GM12878 (cell line): ENCODE measurements around the gene GAPDHS.

ENCODE experiments used
- CTCF ChIP-seq, 3 experiments: IDR thresholded peaks in 2 of 3; conservative IDR thresholded peaks in 1 of 3; 2 replicates each; pipeline ENCODE4 v1.5.1; 2011; ENCODE audit warnings: low read depth in 3 of 3, low read length in 3 of 3, mild to moderate bottlenecking in 3 of 3, control low read depth in 2 of 3, moderate library complexity in 2 of 3, inconsistent platforms in 1 of 3, mixed read lengths in 1 of 3; ENCODE audit not compliant: control insufficient read depth in 2 of 3, insufficient read depth in 1 of 3; ENCODE audit errors: extremely low read depth in 1 of 3
- HDAC2 ChIP-seq: fragments of 200-600 bp; sonication (generic); IDR thresholded peaks from 2 replicates; pipeline ENCODE4 v1.6.1; 2017
- MLLT1 ChIP-seq: fragments of 450-650 bp; IDR thresholded peaks from 2 replicates; pipeline ENCODE4 v1.6.1; 2016; ENCODE audit warnings: mild to moderate bottlenecking
- POLR2A ChIP-seq: IDR thresholded peaks from 2 replicates; pipeline ENCODE4 v1.6.1; 2011; ENCODE audit warnings: low read depth, mild to moderate bottlenecking, low read length
- TAF1 ChIP-seq: IDR thresholded peaks from 2 replicates; pipeline ENCODE4 v1.6.1; 2011; ENCODE audit warnings: mild to moderate bottlenecking, low read depth, low read length, borderline replicate concordance

- TF ChIP-seq CTCF (IDR thresholded peaks at IDR 0.05 in 2 of 3, conservative IDR thresholded peaks at IDR 0.05 in 1 of 3; ENCODE audit: control insufficient read depth in 2 of 3, extremely low read depth in 1 of 3, insufficient read depth in 1 of 3, low read depth in 3 of 3, low read length in 3 of 3): no peak
- TF ChIP-seq MLLT1: no peak
- TF ChIP-seq TAF1: no peak
- TF ChIP-seq POLR2A: no peak
- no peak for TF ChIP-seq HDAC2
Observed at GRCh38 chr19:35512831-35513627, 20.2 kb upstream of the GAPDHS start.
